Keratinocyte (primary cell): ENCODE measurements around the gene NPY4R2.
"Not testable (repeated sequence)": the region's sequence is repeated elsewhere in the genome, so short reads cannot be mapped to it uniquely, and the experiment has no call there.

Experiments used
- EZH2 ChIP-seq: IDR thresholded peaks from one replicate; pipeline ENCODE4 v1.6.1; 2012; ENCODE audit warnings: inconsistent platforms, mild to moderate bottlenecking, low read length, moderate library complexity
- TF ChIP-seq, protein P1 (sequence below), 3 experiments: IDR thresholded peaks in 1 of 3; conservative IDR thresholded peaks in 1 of 3; optimal IDR thresholded peaks in 1 of 3; 2 replicates in 2 of 3; 3 replicates in 1 of 3; pipeline versions ENCODE3 to v1.5.1; 2011; ENCODE audit warnings: low read length in 3 of 3, mild to moderate bottlenecking in 3 of 3, moderate library complexity in 2 of 3, control low read depth in 1 of 3, inconsistent platforms in 1 of 3; ENCODE audit not compliant: insufficient read depth in 2 of 3; ENCODE audit errors: extremely low read depth in 1 of 3

- TF ChIP-seq, protein P1, sequence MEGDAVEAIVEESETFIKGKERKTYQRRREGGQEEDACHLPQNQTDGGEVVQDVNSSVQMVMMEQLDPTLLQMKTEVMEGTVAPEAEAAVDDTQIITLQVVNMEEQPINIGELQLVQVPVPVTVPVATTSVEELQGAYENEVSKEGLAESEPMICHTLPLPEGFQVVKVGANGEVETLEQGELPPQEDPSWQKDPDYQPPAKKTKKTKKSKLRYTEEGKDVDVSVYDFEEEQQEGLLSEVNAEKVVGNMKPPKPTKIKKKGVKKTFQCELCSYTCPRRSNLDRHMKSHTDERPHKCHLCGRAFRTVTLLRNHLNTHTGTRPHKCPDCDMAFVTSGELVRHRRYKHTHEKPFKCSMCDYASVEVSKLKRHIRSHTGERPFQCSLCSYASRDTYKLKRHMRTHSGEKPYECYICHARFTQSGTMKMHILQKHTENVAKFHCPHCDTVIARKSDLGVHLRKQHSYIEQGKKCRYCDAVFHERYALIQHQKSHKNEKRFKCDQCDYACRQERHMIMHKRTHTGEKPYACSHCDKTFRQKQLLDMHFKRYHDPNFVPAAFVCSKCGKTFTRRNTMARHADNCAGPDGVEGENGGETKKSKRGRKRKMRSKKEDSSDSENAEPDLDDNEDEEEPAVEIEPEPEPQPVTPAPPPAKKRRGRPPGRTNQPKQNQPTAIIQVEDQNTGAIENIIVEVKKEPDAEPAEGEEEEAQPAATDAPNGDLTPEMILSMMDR (optimal IDR thresholded peaks at IDR 0.05 in 1 of 3, IDR thresholded peaks at IDR 0.05 in 1 of 3, conservative IDR thresholded peaks at IDR 0.05 in 1 of 3; ENCODE audit: extremely low read depth in 1 of 3, insufficient read depth in 2 of 3, low read length in 3 of 3): not testable (repeated sequence)
- TF ChIP-seq EZH2: not testable (repeated sequence)
These were observed 33.5 kb upstream of the NPY4R2 start for GRCh38 chr10:47884934-47885333.
